Inflammatory macrophage treated with lipopolysaccharide for 4 hours (primary cell): ENCODE measurements around the gene B3GALT4.
A peak's percentile ranks its signal among the peaks of the same experiment; 100 is the strongest.

Source experiments
- DNase-seq: peaks from one replicate; pipeline ENCODE4 v3.0.0-alpha.2; 2020

B3GALT4 gene

DNA sequence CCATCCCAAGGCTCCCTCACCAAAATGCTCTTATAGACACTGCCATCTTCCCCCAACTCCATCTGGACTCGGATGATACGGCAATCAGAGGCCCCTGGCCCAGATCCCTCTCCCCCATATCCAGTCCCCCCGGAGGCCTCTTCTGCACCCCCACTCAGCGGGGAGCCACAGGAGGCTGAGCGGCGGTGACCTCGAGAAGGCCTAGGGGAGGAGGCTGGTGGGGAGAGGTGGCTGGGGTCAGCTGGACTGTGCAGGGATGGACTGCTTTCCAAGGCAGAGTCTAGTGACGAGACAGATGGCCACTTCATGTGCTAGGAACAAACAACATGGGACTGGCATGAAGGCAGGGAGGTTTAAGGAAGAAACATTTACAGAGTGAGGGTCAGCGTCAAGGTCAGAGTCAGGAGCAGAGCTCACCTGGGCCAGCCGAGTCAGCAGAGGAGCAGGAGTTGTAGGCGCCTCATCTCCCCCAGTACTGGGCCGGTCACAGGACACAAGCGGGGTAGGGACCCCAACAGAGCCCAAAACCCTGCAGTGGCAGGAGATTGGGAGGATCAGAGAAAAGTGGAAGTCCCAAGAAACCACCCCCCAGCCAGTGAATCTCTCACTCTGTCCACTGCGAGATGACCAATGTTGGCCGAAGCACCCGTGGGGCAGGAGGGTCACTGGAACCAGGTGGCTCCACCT is 16.2 kb downstream of the B3GALT4 start:
- DNase-seq = no peak

DNA sequence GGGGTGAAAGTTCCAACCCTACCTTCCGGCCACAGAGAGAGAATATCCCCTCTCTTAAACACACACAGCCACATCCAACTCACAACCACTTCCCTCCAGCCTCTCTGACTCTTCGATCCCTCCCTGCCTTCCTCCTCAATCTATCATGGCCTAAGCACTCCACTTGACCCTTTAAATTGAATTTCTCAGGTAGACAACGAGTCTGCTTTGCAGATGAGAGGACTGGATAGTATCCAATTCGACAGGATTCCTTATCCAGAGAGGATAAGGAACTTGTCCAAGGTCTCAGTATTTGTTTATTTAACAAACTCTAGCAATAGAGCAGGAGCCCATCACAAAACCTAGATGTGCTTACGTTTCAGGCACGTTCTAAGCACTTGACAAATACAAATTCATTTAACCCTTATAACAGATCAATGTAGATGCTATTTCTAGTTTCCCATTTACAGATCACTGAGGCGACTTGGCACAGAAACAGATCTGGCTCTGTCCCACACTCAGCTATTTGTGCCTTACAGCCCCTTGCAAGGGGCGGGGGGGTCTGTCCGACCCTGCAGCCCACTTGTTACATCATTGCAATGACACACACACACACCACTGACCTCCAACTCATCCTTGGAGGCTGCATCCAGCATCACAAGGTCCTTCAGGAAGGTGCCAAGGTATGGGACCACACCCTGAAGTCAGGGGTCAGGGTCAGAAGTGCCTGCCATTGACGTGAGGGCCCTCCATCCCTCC is 17.3 kb downstream of the B3GALT4 start:
- no peak for DNase-seq

DNA sequence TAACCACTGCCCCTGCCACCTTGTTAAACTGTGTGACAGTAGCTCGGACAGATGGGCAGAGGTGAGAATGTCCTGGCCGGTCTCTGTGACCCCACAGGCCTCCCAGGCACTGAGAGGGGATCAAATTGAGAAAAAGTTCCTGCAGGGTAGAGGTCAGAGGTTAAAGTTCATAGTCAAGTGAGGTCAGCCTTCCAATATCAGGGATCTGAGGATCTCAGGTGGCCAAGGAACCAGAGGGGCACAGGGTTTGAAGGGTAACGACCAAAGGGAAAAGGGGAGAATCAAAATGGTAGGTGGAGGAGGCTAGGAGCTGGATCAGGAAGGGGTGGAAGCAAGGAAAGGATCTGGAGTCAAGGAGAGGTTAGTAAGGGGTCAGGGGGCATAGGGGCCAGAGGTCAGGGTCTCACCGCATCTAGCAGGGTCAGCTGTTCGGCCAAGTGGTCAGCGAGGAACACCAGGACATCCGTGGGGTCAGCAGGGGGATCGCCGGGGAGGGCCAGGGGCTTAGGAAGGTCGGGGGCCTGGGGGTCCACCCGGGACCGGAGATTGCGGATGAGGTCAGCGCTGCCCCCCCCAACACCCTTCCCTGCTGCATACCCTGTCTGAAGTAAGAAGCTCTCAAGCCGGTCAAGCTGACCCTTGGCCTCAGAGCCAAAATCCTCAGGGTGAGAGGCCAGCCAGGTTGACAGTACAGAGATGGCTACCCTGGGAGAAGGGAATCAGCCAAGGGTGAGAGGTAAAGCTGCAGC is 18.9 kb downstream of the B3GALT4 start:
- no peak for DNase-seq

DNA sequence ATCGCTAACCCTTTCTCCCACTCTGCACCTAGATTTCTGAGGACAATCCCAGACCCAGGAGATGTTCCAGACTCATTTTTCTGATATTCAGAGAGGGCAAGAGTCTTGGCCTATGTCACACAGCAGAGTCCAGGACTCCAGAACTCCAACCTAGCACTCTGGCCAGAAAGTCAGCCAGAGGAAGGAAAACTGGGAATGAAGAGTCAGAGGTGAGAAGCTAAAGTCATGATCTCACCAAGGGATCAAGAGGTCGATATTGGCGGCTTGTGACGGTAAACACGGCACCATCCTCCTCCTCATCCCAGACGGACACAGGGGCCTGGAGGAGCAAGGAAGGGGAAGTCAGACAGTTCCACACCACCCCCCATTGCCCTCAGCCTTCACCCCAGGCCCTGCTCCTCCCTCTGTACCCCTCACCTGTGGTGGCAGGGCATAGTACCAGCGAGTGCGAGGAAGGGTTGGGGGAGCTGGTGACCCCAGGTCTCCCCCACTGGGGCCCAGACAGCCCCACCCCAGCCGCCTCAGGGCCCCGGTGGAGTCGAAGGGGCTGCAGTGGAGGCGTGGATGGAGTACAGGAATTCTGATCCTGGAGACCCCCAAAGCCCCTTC is 20.0 kb downstream of the B3GALT4 start:
- no peak for DNase-seq

DNA sequence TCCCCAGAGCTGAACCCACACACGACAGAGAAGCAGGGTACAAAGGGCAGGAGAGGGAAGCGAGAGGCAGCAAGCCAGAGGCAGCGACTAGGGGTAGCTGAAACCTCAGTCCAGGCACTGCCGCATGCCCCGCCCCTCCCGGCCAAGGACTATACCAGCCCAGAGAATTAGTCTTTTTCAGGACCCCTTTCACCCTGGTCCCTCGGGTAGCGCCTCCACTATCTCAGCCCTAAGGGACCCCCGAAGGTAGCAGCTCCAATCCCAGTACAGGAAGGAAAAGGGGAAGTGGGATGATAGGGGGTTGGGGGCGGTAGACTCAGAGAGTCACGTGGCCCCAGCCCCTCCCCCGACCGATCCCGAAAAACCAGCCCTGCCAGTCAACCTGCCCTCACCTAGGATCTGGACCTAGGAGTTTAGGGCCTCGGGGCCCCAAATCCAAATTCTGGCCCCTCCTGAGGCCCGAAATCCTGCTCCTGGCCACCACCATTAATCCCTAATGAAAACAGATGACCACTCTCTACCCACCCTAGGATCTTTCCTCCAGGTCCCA is 20.6 kb downstream of the B3GALT4 start:
- DNase-seq = no peak

DNA sequence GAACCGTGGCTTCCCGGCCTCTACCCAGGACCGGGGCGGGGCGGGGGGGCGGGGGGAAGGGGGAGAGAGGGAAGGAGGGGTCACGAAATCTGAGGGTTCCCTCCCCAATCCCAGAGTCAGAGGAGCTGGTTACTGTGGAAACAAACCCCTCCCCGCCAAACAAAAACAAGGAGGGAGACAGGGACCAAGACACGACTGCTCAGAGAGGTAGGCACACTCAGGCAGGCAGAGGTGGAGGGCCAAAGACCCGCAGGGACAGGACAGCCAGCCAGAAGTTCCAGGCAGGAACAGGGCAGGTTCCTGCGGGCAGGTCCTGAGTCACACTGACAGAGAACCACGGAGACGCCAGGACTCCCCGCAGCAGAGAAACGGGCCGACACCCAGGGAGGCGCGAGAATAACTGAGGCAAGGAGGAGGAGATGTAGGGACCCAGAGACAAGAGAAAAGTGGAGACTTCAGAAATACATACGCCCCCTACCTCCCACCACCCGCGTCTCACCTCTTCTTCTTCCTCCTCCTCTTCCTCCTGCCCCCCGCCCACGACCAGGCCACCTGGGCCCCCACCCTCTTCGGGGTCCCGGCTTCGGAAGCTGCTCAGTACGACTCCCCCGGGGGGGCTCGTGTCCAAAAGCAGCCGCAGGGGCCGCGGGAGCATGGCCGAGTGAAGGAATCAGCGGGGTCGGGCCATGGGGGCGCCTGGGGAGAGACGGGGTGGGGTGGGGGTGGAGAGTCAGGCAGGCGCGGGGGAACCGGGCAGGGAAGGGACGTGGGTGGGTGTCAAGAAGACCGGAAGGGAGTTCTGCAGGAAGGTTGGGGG is 21.2 kb downstream of the B3GALT4 start:
- peak; percentile 63 for DNase-seq

DNA sequence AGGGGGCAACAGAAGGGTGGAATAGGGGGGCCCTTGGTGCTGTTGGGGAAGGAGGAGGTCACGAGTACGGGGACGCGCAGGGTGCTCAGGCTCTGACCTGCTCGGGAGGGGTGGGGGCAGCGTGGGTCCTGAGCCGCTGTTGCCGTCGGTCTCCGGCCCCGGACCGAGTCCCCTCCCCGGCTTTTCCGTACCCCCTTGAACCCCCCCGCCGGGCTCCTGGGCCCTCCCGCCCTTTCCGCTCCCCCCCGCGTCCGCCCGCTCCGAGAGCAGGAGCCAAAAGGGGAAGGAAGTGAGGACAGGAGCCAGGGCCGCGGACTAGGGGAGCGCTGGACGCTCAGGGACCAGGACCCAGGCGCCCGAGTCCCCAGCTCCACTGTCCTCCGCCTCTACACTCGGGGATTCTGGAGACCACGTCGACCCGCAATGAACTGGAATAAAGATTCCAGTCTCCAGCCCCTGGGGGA is 21.9 kb downstream of the B3GALT4 start, which contains the start of gene RGL2:
Gene RGL2 (minus strand): TSS at position 170 of the 464 bp plus-strand sequence. CDS start 332 bp downstream, outside the sequence.
- DNase-seq = peak; percentile 57

DNA sequence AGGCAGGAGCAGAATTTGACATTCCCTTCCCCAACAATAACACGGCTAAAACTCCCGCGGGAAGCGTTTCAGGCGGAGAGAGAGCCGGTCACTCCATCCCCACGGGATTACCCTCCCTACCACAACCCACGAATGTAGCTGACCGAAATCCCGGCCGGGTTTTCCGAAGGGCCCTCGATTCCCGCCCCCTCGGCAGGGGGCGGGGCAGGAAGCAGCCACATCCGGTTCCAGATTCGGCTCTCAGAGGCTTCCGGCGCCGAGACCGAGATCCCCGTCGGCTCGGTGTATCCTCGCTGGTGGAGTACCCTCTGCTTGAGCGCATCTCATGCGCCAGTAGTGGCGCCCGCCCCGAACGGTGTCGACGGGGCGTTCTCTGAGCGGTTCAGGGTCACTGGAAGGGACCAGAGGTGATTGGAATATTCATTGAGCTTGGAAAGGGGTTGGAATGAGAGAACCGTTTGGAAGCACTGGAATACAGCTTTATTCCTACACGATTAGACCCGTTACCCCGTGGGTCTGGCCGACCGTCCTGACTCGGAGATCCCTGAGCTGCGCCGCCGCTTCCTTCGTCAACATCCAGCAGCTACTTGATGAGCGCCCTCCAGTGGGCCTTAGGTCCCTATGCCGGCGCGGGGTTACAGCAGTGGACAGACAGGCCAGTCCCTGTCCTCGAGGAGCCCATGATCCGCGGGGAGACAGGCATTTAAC is 22.5 kb downstream of the B3GALT4 start:
- DNase-seq = peak; percentile 92

DNA sequence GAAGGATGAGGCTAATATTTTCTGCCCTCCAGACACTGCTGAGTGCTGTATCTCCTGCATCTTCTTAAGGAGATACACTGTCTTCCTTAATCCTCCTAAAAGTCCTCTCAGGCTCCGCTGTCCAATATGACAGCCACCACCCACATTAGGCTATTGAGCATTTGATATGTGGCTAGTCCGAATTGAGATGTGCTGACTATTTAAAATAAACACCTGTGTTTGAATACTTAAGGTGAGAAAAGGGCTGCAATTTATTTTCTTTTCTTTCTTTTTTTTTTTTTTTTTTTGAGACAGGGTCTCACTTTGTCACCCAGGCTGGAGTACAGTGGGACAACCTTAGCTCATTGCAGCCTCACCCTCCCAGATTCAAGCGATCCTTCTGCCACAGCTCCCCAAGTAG is 25.0 kb downstream of the B3GALT4 start:
- DNase-seq = no peak

DNA sequence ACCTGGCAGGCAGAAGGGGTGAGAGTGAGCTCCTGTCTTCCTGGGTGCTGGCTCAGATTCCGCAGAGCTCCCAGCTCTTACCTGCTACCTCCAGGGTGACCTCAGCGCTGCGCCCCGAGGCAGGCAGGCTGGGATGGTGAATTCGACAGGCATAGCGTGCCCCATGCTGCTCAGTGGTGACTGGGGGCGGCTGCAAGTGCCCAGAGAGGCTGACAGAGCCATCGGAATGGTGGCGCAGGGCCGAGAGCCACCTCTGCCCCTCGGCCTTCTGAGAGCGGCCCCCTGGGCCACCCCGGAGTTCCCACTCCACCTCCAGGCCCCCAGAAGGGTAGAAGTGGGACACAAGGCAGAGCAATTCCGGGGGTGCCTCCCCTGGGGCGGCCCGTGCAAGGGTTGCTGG is 27.3 kb downstream of the B3GALT4 start:
- no peak for DNase-seq

DNA sequence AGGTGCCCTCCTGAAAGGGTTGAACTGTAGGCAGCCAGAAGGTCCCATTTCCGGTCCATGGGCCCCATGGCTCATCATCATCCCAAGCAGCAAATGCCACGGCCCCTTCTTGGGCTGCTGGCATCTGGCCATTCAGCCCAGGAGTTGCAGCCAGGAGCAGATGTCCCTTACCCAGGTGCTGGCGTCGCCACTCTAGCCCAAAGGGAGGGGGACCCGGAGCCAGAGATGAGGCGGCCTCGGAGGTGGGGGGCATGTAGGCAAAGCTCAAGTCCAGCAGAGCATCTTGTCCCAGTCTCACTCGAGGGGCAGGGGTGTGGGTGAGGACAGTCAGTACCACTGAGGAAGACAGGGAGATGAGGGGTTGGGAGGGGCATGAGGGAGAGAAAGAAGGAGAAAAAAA is 28.1 kb downstream of the B3GALT4 start:
- DNase-seq = no peak

DNA sequence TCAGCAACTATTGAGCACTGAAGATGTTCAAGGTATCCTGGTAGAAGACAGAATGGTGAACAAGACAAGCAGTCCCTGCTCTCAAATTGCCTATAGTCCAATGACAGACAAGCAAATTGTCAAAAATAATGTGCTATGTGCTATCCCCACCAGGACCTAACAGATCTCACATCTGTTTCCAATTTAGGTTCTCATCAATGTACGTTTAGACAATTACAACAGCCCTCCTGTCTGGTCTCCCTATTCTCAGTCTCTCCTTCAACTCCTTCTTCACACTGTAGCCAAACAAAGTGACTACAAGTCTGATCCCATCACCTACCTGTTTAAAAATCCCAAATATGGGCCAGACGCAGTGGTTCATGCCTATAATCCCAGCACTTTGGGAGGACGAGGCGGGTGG is 29.4 kb downstream of the B3GALT4 start:
- no peak for DNase-seq

DNA sequence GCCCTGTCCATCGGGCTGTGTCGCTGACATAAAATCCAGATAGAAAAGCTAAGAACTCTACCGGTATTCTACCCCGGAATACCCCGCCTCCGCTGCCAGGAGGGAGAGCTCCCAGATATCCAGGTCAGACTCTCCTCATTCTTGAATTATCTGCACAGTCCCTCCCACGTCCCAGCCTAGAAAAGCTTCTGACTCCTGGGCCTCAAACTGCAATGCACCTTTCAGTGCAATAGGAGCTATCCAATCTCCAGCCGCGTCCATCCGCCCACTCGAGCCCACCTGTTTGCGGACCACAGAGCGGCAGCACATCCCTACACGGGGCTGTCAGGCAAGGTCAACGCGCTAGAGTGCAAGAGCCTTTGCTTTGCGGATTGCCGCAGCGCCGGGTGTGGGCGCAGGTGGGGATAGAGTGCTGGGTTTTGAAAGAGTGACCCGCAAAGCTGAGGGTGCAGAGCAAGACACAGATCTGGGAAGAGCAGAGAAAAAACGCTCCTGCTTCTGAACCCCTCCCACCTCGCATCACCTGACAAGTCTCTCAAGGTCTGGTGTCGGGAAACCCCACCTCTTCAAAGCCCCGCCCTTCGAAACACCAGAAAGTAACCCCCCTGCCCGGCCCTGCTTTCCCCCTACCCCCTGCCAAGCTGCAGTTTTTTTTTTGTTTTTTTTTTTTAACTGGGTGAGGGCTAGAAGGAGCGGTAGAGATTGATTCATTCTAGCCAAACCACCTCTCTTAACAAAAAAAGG is 35.6 kb downstream of the B3GALT4 start:
- DNase-seq = peak; percentile 71

DNA sequence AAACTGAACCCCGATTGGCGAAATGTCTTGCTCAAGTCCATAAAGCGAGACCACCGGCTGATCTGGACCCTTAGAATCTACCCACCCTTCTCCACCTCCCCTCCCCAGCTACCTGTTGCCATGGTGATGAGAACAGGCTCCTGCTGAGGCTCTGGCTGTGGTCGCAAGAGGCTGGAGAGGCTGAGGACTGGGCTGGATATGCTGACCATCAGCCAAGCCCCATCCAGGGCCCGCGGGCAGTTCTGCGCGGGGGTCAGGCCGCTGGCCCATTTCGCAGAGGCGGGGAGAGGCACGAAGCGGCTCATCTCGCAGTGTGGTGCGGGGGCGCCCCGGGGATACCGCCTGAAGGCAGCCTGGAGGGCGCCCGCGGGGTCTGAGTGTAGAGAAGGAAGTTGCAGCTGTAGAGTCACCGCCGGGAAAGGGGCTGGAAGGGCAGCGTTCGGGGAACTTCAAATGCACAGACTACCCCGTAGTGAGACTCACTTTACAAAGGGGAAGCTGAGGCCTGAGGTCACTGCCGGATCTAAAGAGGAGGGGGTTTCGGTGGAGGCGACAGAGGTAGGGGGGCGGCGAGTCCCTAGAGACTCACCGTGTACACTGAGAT is 36.3 kb downstream of the B3GALT4 start:
- DNase-seq = peak; percentile 81

DNA sequence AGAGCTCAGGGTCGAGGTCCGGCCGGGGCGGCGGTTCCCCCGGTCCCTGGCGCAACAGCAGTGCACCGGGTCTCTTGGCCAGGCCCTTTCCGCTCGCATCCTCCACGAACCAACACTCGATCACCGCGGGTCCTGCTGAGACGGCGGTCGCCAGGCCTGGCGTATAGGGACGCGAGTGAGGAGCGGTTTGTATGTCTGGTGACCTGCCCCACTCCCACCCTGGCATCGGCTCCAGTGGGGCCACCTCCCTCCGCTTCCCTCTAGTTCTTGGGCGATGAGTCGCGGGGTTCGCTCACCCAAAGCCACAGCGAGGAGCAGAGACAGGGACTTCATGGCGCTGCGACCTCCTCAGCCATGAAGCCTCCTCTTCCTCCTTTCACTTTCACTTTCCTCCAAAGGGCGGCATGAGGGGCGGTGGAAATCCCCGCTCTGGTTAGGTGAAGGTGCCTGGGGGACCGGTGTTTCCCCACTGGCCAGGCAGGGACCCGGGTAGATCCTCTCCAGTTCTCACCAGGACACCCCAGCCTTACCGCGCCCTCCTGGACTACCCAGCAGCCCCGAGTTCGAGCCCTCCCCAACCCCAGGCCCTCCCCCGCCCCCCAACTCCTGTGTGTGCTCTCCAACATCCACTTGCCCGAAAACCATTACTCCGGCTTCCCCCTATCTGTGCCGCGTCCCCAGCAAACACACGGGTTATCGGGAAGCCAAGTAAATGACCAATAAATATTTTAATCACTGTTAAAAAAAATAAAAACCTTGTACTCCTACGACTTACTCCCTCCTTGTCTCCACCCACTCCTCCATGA is 37.0 kb downstream of the B3GALT4 start, which contains the start of gene TAPBP:
Gene TAPBP (minus strand): TSS at position 370 of the 806 bp plus-strand sequence. CDS start 37 bp downstream, at position 333.
- peak; percentile 89 for DNase-seq

DNA sequence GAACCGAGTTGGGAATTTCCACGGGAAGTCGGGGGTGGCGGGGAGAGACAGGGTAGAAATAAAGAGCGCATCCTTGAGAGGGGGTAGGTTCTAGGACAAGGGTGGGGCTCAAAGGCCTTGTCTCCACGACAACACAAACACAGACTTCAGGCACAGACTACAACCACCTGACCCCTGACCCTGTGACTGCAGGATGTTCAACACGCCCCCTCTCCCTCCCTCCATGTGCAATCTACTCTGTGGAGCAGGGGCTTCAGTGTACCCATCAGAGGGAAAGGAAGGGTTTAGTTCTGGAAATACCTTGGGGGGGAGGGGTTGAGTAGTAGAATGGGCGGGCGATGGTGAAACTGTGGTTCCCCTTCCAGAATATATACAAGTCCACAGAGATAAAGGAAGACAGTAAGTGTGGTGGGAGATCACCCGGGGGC is 37.6 kb downstream of the B3GALT4 start:
- peak; percentile 96 for DNase-seq

DNA sequence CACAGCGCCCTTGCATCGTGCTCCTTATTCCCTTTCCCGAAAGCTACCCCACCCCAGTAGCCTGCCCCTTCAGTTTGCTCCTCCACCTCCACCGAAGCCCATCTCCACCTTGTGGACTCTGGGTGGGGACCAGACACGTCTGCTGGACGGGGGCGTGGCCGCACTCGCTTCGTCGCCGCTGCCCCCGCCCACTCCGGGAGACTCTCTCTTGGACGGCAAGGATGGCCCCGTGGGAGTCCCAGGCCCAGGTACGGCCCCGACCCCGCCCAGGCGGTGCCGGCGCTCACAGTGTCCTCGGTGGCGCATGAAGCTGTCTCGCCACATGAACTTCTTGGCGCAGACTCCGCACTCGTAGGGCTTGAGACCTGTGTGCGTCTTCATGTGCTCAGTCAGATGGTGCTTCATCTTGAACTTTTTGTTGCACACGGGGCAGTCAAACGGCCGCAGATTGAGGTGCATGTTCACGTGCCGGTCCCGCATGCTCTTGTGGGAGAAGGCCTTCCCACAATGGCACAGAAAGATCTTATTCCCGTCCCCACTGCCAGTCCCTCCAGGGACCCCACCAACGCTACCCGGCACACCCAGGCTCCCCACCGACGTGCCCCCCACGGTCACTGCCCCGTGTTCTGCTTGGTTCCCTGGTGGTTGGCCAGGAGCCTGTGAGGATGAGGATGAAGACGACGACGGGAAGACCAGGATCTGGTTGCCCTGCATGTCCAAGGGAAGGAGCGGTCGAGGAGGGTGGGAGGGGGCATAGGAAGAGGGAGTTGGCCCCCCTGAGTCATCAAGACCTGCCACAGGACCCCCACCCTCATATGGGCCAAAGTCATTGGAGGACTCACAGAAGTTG is 38.2 kb downstream of the B3GALT4 start:
- peak; percentile 17 for DNase-seq
